HG03280 (cell line): ENCODE results near the gene NKD1.

Experiments used
- ATAC-seq: cut with Tn5 transposase; IDR thresholded peaks from one replicate; pipeline ENCODE4 v1.9.1; 2021; ENCODE audit warnings: mild to moderate bottlenecking, moderate library complexity; ENCODE audit not compliant: unreplicated experiment

The NKD1 gene

DNA sequence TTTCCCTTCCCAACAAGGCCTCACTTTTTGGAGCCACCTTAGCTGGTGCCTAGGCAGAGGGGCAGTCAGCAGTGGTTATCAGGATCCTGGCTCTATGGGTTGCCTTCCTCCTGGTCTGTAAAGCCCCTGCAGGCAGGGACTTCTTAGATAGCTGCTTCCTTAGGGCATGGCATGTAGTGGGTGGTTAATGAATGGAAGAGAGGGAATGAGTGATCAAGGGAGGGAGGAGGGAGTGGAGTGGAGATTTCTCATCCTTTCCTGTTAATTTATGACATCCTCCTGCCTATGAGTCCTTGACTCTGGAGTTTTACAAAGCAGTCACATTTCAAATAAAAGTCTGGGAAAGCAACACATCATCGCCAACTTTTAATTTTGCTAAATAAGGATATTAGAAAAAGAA, 92.2 kb downstream of the NKD1 start:
- ATAC-seq, result no peak

DNA sequence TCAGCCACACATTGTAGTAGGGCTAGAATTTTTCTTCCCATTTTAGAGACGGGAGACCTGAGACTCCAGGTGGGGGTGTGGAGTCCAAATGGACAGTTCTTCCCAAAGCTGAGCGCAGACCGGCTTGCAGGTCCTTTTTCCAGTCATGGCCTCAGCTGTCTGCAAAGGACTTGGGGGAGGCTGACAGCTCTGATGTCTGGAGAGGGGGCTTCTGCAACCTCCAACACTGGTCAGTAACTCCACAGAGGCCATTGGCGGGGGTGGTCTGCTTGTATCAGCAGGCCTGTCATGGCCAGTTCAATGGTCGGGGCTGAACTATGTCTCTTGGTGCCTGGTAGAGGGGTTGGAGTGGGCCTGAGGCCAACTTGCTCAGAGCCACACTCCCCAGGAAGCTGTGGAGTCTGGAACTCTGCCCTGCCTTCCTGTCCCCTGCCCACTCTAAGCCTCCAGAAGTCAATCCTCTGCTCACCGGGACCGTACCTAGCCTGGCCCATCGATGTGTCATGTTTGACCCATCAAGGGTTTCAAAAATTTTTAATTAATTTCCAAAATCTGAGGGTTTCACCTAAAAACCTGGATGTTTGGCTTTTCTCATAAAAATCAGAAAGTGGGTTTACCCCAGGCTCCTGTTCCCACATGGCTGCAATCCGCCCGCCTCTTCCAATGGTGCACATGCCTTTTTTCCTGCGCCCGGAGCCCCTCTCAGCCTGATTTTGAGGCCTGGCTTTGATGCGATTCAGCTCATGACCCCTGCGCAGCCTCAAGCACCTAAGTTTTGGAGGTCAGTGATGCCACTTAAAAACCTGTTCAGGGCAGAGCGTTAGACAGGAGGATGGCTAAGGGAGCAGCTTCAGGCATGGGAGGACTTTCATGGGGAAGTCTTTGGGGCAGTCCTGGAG, 93.0 kb downstream of the NKD1 start:
- ATAC-seq, result no peak

- ATAC-seq, result no peak
These were observed 93.6 kb downstream of the NKD1 start for GRCh38 chr16:50641818-50642187.

DNA sequence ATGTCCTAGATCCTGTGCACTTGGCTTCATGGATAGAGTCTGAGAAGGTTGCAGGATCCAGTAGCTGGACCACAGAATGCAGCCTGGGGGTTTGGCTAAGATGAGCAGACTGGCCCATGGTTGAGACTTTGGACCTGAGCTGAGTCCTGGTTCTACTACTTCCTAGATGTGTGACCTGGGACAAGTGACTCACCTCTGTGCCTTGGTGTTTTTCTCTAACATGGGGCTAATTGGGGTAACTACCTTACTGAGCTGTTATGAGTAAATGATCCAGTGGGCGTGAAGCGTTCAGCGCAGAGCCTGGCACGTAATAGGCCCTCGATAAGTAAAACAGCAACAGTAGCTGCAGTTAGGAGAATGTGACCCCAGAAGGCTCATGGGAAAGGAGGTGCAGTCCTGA, 94.2 kb downstream of the NKD1 start:
- ATAC-seq, result no peak

GRCh38 chr16:50643192-50643591, 95.0 kb downstream of the NKD1 start:
- no peak for ATAC-seq

GRCh38 chr16:50644245-50644644, 96.0 kb downstream of the NKD1 start:
- no peak for ATAC-seq

GRCh38 chr16:50644729-50645128, 96.5 kb downstream of the NKD1 start:
- ATAC-seq, result no peak

DNA sequence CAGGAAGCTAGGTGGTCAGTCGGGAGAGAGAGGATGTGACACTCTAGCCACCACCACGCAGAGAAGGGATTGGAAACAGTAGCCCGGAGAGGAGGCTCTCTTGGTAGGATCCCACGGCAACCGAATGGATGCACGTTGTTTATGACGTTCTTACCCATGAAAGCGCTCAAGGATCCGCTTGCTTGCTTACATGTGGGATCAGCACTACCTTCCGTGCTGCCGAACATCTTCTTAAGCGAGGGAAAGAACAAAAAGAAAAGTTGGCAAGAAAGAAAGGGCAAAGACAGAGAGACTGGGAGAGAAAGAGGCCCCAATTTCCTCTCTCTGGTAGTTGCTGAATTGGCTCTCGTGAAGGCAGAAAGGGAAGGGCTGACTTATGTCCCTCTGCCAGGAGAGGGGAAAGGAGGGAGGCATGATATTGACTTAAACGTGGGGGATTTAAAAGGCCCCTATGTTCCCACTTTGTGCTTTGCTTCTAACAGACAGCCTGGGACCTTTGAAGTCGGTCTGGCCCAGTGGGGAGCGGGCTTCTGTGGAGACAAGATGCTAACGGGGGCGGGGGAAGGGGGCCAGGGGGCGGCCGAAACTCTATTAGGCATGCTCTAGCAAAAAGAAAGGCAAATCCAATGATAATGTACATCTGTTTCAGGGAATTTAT, 97.5 kb downstream of the NKD1 start:
- no peak for ATAC-seq

- no peak for ATAC-seq
These were observed 98.1 kb downstream of the NKD1 start for GRCh38 chr16:50646345-50646744.

GRCh38 chr16:50651835-50652438, 103.7 kb downstream of the NKD1 start:
- ATAC-seq, result no peak

- ATAC-seq, result no peak
These were observed 104.7 kb downstream of the NKD1 start for GRCh38 chr16:50652836-50653425.

GRCh38 chr16:50653633-50654519, 105.7 kb downstream of the NKD1 start:
- ATAC-seq, result no peak

DNA sequence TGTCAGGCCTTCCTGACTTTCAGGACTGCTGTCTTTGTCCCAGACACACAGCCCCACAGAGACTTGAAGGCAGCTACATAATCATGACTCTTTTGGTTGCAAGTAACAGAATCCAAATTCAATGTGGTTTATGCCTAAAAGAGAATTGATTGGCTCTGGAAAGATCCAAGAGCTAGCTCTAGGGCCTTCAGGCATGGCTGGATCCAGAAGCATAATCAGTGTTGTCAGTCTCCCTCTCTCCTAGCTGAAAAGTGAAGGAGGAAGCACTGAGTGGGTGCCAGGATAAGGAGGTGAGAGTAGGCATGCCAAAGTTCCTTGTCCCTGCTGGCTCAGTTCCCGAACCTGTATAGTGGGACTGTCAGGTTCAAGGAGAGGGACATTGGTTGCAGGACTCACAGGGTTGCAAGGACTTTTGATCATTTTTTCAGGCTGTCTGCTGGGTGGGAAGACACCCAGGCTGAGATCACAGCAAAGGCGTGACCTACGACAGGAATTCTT, 107.4 kb downstream of the NKD1 start:
- no peak for ATAC-seq

DNA sequence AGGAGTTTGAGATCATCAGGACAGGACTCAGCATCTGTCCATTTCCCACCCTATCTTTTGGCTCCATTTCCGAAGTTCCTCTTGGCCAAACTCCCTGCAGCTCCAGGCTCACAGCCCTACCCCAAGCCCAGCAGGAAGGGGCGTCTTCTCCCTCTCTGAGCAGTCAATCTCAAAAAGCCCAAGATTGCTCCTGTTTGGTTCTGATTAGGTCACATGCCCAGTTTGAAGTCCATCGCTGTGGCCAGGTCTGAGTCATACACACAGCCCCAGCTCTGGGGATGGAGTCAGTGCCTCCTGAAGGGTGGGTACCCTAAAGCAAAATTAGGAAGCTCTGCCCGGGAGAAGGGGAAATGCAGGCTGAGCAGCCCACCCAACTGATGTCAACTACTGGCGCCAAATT, 109.0 kb downstream of the NKD1 start:
- no peak for ATAC-seq

GRCh38 chr16:50659806-50660205, 111.6 kb downstream of the NKD1 start:
- ATAC-seq, result no peak

DNA sequence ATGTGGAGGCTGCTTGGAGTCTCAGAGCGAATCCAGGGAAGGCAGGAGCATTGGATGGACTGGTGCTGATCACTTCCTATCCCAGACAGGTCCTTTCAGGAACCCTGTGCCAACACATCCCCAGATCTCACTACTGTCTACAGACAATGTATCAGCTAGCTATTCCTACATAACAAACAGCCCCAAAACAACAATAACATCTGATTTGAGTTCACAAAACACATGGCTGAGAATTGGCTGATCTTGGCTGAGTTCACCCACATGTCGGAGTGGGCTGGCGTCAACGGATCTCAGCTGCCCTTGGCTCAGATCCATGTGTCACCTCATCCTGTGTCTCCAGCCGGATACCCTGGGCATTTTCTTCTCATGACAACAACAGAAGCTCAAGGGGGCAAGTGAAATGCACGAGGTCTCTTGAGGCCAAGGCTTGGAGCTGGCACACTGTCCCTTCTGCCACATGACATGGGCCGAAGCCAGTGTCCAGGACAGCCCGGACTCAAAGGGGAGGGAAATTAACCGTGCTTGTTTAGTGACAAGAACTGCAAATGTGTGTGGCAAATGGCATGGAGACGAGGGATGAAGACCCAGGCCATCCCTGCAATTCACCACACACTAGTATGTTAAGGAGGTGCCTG, 114.2 kb downstream of the NKD1 start:
- ATAC-seq, result no peak

DNA sequence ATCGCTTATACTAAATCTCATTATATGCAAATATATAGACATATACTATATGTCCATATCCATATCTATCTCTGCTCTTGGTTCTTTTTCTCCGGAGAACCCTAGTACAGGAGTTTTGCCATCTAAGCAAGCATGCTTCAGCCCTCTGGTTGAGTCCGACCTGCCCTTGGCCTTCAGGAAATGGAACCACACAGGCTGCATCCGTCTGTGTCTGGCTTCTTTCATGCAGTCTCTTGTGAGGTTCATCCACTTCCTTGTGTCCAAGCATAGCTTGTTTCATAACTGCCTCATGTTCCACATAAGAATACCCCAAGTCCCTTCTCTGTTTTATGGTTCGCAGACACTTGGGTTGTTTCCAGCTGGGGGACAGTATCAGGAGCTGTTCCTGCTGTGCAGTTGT, 116.1 kb downstream of the NKD1 start:
- ATAC-seq, result no peak

- peak; percentile 38 for ATAC-seq
These were observed 117.1 kb downstream of the NKD1 start for GRCh38 chr16:50665128-50665878.
